Endothelial cell of umbilical vein (primary cell): Measurements from ENCODE around the gene DLG5.

Source experiments
- CTCF ChIP-seq, 2 donors: IDR thresholded peaks; 1 replicate in 1 of 2; 2 replicates in 1 of 2; pipeline ENCODE4 v1.5.1; 2011; ENCODE audit warnings: low read length in 2 of 2, mild to moderate bottlenecking in 2 of 2, moderate library complexity in 2 of 2, control low read depth in 1 of 2, inconsistent platforms in 1 of 2, low read depth in 1 of 2; ENCODE audit not compliant: insufficient read depth in 1 of 2; ENCODE audit errors: extremely low read depth in 1 of 2
- EZH2 ChIP-seq: IDR thresholded peaks from 2 replicates; pipeline ENCODE4 v1.6.1; 2012; ENCODE audit warnings: borderline replicate concordance, low read depth, mild to moderate bottlenecking, moderate library complexity, low read length, inconsistent platforms; ENCODE audit not compliant: severe bottlenecking
- GATA2 ChIP-seq: IDR thresholded peaks from 2 replicates; pipeline ENCODE4 v1.7.0; 2011; ENCODE audit warnings: low read depth, mild to moderate bottlenecking, moderate library complexity, mixed read lengths, low read length; ENCODE audit not compliant: insufficient read length, insufficient read depth
- JUN ChIP-seq: IDR thresholded peaks from 2 replicates; pipeline ENCODE4 v1.6.1; 2011; ENCODE audit warnings: borderline replicate concordance, low read depth; ENCODE audit not compliant: insufficient read length, insufficient read depth
- MAX ChIP-seq: IDR thresholded peaks from 2 replicates; pipeline ENCODE4 v1.6.1; 2011; ENCODE audit not compliant: insufficient read depth, insufficient read length
- MYC ChIP-seq: IDR thresholded peaks from one replicate; pipeline ENCODE4 v1.6.1; 2011; ENCODE audit warnings: mild to moderate bottlenecking, low read depth, low read length
- POLR2A ChIP-seq: IDR thresholded peaks from 2 replicates; pipeline ENCODE4 v1.6.1; 2012; ENCODE audit warnings: low read depth, mild to moderate bottlenecking, control low read depth, low read length
- POLR2AphosphoS5 ChIP-seq: IDR thresholded peaks from 2 replicates; pipeline ENCODE4 v1.6.1; 2012; ENCODE audit warnings: low read depth, mild to moderate bottlenecking, control low read depth, low read length, moderate library complexity; ENCODE audit not compliant: insufficient read depth

- TF ChIP-seq CTCF (IDR thresholded peaks at IDR 0.05; ENCODE audit: extremely low read depth in 1 of 2, insufficient read depth in 1 of 2, low read depth in 1 of 2, low read length in 2 of 2) (no peak), EZH2 (no peak), JUN (no peak), POLR2AphosphoS5 (no peak), POLR2A (no peak), MYC (no peak), GATA2 (no peak), MAX (no peak)
Observed at GRCh38 chr10:77944519-77944918, 18.0 kb upstream of the DLG5 start.
